ENCODE measurements around the gene ZNF618.

DNA sequence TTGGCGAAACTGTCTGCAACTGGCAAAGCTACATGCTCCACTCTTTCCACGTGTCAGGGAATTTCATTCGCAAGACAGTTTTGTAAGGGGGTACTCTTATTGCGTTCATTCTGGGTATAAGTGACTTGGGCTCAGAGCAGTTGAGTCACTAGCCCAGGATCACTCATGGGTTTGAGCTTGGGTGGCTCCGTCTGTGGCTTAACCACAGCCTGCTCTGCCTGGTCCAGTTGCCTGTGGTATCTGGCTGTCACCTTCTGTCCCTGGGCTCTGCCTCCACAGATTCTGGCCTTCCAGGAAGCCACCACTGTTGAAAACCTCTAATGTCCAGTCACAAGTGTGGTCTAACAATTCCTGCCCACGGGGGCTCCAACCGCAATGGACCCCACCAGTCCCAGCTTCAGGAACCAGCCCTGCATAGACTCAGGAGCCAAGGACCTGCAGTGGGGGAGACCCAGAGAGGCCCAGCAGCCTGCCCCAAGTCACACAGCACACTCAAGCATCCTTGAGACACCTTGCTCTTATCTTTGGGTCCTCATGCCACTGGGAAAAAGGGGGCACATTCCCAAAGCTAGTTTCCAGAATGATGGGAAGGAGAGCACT is 212.6 kb downstream of the ZNF618 start:
- no peak for TF ChIP-seq IRF2 (CRISPR knock-in tag; IDR thresholded peaks at IDR 0.05; ENCODE audit: borderline replicate concordance, low read depth)
- no peak for TF ChIP-seq SMAD4 (CRISPR knock-in tag; IDR thresholded peaks at IDR 0.05)
- TF ChIP-seq, protein P1, sequence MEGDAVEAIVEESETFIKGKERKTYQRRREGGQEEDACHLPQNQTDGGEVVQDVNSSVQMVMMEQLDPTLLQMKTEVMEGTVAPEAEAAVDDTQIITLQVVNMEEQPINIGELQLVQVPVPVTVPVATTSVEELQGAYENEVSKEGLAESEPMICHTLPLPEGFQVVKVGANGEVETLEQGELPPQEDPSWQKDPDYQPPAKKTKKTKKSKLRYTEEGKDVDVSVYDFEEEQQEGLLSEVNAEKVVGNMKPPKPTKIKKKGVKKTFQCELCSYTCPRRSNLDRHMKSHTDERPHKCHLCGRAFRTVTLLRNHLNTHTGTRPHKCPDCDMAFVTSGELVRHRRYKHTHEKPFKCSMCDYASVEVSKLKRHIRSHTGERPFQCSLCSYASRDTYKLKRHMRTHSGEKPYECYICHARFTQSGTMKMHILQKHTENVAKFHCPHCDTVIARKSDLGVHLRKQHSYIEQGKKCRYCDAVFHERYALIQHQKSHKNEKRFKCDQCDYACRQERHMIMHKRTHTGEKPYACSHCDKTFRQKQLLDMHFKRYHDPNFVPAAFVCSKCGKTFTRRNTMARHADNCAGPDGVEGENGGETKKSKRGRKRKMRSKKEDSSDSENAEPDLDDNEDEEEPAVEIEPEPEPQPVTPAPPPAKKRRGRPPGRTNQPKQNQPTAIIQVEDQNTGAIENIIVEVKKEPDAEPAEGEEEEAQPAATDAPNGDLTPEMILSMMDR (IDR thresholded peaks at IDR 0.05): no peak
- TF ChIP-seq GABPB1 (CRISPR knock-in tag; IDR thresholded peaks at IDR 0.05): no peak
- no peak for TF ChIP-seq JUN (CRISPR knock-in tag; IDR thresholded peaks at IDR 0.05)
- TF ChIP-seq SP1 (CRISPR knock-in tag; conservative IDR thresholded peaks at IDR 0.05): no peak
- TF ChIP-seq SOX15 (CRISPR knock-in tag; IDR thresholded peaks at IDR 0.05): no peak
